Measurements from ENCODE around the gene PLCB1. TPM values are rescaled to one million over a fixed set of nuclear protein-coding genes. Genes with fewer than 3 reads are reported as not detected.
A peak's percentile ranks its signal among the peaks of the same experiment; 100 is the strongest.

Gene PLCB1
- total RNA-seq, 1 experiment from 2014 or later, result 7.2 TPM

- DNase-seq (ENCODE audit: low read depth), result no peak
Observed at GRCh38 chr20:8690074-8690473, 558.0 kb downstream of the PLCB1 start.

GRCh38 chr20:8693709-8694108, 561.6 kb downstream of the PLCB1 start:
- DNase-seq (ENCODE audit: low read depth), result peak; percentile 72

- no peak for DNase-seq (ENCODE audit: low read depth)
Observed at GRCh38 chr20:8700756-8701155, 568.7 kb downstream of the PLCB1 start.

- DNase-seq (ENCODE audit: low read depth), result no peak
Observed at GRCh38 chr20:8706961-8707700, 575.1 kb downstream of the PLCB1 start.

- DNase-seq (ENCODE audit: low read depth), result no peak
Observed at GRCh38 chr20:8709627-8710026, 577.6 kb downstream of the PLCB1 start.

GRCh38 chr20:8711501-8711900, 579.4 kb downstream of the PLCB1 start:
- no peak for DNase-seq (ENCODE audit: low read depth)

- DNase-seq (ENCODE audit: low read depth), result no peak
Observed at GRCh38 chr20:8714206-8714605, 582.1 kb downstream of the PLCB1 start.

GRCh38 chr20:8718279-8718678, 586.2 kb downstream of the PLCB1 start:
- peak; percentile 26 for DNase-seq (ENCODE audit: low read depth)

- no peak for DNase-seq (ENCODE audit: low read depth)
Observed at GRCh38 chr20:8720089-8720488, 588.0 kb downstream of the PLCB1 start.

- peak; percentile 62 for DNase-seq (ENCODE audit: low read depth)
Observed at GRCh38 chr20:8721098-8721497, 589.0 kb downstream of the PLCB1 start.

- peak; percentile 68 for DNase-seq (ENCODE audit: low read depth)
Observed at GRCh38 chr20:8722277-8722928, 590.3 kb downstream of the PLCB1 start.

GRCh38 chr20:8723296-8723695, 591.2 kb downstream of the PLCB1 start:
- DNase-seq (ENCODE audit: low read depth), result no peak

- DNase-seq (ENCODE audit: low read depth), result no peak
Observed at GRCh38 chr20:8724884-8725283, 592.8 kb downstream of the PLCB1 start.

- DNase-seq (ENCODE audit: low read depth), result no peak
Observed at GRCh38 chr20:8726460-8726859, 594.4 kb downstream of the PLCB1 start.

GRCh38 chr20:8735014-8735413, 602.9 kb downstream of the PLCB1 start:
- DNase-seq (ENCODE audit: low read depth), result no peak

- DNase-seq (ENCODE audit: low read depth), result no peak
Observed at GRCh38 chr20:8735674-8736073, 603.6 kb downstream of the PLCB1 start.

GRCh38 chr20:8740265-8740664, 608.2 kb downstream of the PLCB1 start:
- no peak for DNase-seq (ENCODE audit: low read depth)

- DNase-seq (ENCODE audit: low read depth), result no peak
Observed at GRCh38 chr20:8744228-8744844, 612.3 kb downstream of the PLCB1 start.

- no peak for DNase-seq (ENCODE audit: low read depth)
Observed at GRCh38 chr20:8749101-8749500, 617.0 kb downstream of the PLCB1 start.

- peak; percentile 28 for DNase-seq (ENCODE audit: low read depth)
Observed at GRCh38 chr20:8749986-8750385, 617.9 kb downstream of the PLCB1 start.

GRCh38 chr20:8755340-8756118, 623.5 kb downstream of the PLCB1 start:
- no peak for DNase-seq (ENCODE audit: low read depth)

- DNase-seq (ENCODE audit: low read depth), result peak; percentile 96
Observed at GRCh38 chr20:8756410-8756809, 624.3 kb downstream of the PLCB1 start.
